CD8-positive, alpha-beta memory T cell (primary cell): ENCODE data around the gene SLIT2. TPM values are rescaled to one million over a fixed set of nuclear protein-coding genes. Genes with fewer than 3 reads are reported as not detected.

Experiments used
- CTCF ChIA-PET: fragments of 350-600 bp; sonication (Branson Sonifier 250); formaldehyde crosslinking; loops from one replicate; lab custom pipeline; 2021; ENCODE audit warnings: antibody characterized with exemption; lab: Charles Lee
- POLR2A ChIA-PET: fragments of 350-600 bp; sonication (Branson Sonifier 250); formaldehyde crosslinking; loops from one replicate; lab custom pipeline; 2021; ENCODE audit warnings: antibody characterized with exemption; lab: Charles Lee
- DNase-seq, 5 donors: peaks; one replicate each; pipeline versions ENCODE4 v3.0.0 to v3.0.0-alpha.2; 2020 to 2022; ENCODE audit warnings: mixed read lengths in 1 of 5
- H3K27ac ChIP-seq: one replicate; pipeline ENCODE4 v1.7.0; 2013; ENCODE audit warnings: low read depth, mild to moderate bottlenecking, low read length, moderate library complexity
- H3K27me3 ChIP-seq: 2 replicates; pipeline ENCODE4 v1.7.0; 2013; ENCODE audit warnings: low read length, mild to moderate bottlenecking; ENCODE audit not compliant: insufficient read depth, poor library complexity, severe bottlenecking
- H3K36me3 ChIP-seq: 2 replicates; pipeline ENCODE4 v1.7.0; 2013; ENCODE audit warnings: mild to moderate bottlenecking, low read length, moderate library complexity; ENCODE audit not compliant: insufficient read depth
- H3K4me1 ChIP-seq: 2 replicates; pipeline ENCODE4 v1.7.0; 2013; ENCODE audit warnings: mild to moderate bottlenecking, low read length, moderate library complexity; ENCODE audit not compliant: insufficient read depth
- H3K4me3 ChIP-seq: 2 replicates; pipeline ENCODE4 v1.7.0; 2013; ENCODE audit warnings: mild to moderate bottlenecking, low read length
- H3K9me3 ChIP-seq: 2 replicates; pipeline ENCODE4 v1.7.0; 2013; ENCODE audit warnings: mild to moderate bottlenecking, low read length
- H3K27ac Mint-ChIP-seq, 8 donors: one replicate each; pipeline ENCODE4 v1.8.0; 2020 to 2021; ENCODE audit warnings: mixed read lengths in 8 of 8, mild to moderate bottlenecking in 6 of 8, inconsistent platforms in 3 of 8, moderate library complexity in 3 of 8
- H3K27me3 Mint-ChIP-seq, 2 donors: one replicate each; pipeline ENCODE4 v1.8.0; 2020 to 2021; ENCODE audit warnings: mixed read lengths in 2 of 2, mild to moderate bottlenecking in 1 of 2, moderate library complexity in 1 of 2
- H3K36me3 Mint-ChIP-seq, 3 donors: one replicate each; pipeline ENCODE4 v1.8.0; 2020 to 2021; ENCODE audit warnings: mixed read lengths in 3 of 3, inconsistent platforms in 1 of 3, mild to moderate bottlenecking in 1 of 3
- H3K4me1 Mint-ChIP-seq, 3 donors: one replicate each; pipeline ENCODE4 v1.8.0; 2020 to 2021; ENCODE audit warnings: mixed read lengths in 3 of 3, inconsistent platforms in 1 of 3, mild to moderate bottlenecking in 1 of 3
- H3K4me3 Mint-ChIP-seq, 7 donors: one replicate each; pipeline ENCODE4 v1.8.0; 2020 to 2021; ENCODE audit warnings: mixed read lengths in 7 of 7, mild to moderate bottlenecking in 6 of 7, moderate library complexity in 4 of 7, inconsistent platforms in 2 of 7
- H3K9me3 Mint-ChIP-seq, 5 donors: one replicate each; pipeline ENCODE4 v1.8.0; 2020 to 2022; ENCODE audit warnings: mixed read lengths in 5 of 5, mild to moderate bottlenecking in 3 of 5, moderate library complexity in 2 of 5, inconsistent platforms in 1 of 5
- polyA plus RNA-seq: library from polyadenylated mRNA; unstranded; fragments of 300-500 nt; fragmentation: Illumina TruSeq; gene quantifications from one replicate; pipeline ENCODE4 v1.2.3, GENCODE V29; 2021
- total RNA-seq, 2 experiments: library from RNA; stranded (reverse); gene quantifications; one replicate each; pipeline ENCODE4 v1.2.3, GENCODE V29; 2021

Gene SLIT2, protein sequence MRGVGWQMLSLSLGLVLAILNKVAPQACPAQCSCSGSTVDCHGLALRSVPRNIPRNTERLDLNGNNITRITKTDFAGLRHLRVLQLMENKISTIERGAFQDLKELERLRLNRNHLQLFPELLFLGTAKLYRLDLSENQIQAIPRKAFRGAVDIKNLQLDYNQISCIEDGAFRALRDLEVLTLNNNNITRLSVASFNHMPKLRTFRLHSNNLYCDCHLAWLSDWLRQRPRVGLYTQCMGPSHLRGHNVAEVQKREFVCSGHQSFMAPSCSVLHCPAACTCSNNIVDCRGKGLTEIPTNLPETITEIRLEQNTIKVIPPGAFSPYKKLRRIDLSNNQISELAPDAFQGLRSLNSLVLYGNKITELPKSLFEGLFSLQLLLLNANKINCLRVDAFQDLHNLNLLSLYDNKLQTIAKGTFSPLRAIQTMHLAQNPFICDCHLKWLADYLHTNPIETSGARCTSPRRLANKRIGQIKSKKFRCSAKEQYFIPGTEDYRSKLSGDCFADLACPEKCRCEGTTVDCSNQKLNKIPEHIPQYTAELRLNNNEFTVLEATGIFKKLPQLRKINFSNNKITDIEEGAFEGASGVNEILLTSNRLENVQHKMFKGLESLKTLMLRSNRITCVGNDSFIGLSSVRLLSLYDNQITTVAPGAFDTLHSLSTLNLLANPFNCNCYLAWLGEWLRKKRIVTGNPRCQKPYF (N-terminal part only)
- total RNA-seq (not detected), polyA plus RNA-seq (not detected)

DNA sequence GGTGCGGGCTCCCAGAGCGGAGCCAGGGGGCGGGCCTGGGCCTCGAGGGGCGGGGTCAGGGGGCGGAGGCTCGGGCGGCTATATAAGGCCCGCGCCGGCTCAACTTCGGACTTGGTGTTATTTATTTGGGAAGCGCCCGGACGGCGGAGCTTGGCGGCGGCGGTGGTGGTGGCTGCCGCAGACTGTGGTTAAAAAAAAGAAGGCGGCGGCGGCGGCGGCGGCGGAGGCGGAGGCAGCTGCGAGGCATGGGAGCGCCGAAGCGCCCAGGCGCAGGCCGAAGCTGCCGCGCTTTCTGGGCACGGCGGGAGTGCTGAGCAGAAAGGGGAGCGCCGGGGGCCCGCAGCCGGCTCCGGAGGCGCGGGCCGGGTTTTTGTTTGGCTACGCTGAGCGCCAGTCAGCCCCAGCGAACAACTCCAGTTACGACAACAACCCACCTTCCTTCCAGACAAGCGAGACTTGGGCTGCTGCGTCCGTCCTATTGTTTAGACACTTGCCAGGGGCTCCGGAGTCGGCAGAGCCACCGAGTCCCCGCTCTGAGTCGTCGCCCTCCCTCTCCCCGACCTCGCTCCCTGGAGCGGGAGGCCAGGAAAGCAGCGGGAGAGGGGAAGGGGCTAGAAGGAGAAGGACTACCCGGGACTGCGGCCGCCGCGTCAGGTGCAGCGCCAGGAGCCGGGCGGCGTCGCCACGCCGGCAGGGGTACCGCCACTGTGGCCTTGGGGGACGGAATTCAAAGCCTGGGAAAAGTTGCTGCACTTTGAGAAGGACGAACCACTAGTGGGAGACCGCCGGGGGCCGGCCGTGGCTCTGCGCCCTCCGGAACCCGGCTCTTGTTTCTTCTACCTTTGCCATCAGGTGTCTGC lies at the start of gene SLIT2:
SLIT2 (plus strand) TSS at position 110 of the 860 bp plus-strand sequence. CDS start 1,911 bp downstream, outside the sequence.
- no peaks in the 10 kb centered on the region for H3K4me1 ChIP-seq
- H3K9me3 Mint-ChIP-seq = peaks cover 2 to 14% (median 9%) of the 10 kb centered on the region in 5 donors
- H3K27ac ChIP-seq = no peak within 1 kb of the TSS
- DNase-seq = peak in 1 of 5 donors; percentile 42
- H3K36me3 Mint-ChIP-seq = no peaks in the 10 kb centered on the region
- H3K27ac Mint-ChIP-seq = no peak within 1 kb of the TSS
- H3K27me3 Mint-ChIP-seq = peaks cover 21 to 40% of the 10 kb centered on the region in 2 donors
- ChIA-PET POLR2A (no interaction called here), CTCF (no interaction called here)
- no peaks in the 10 kb centered on the region for H3K9me3 ChIP-seq
- peak within 1 kb of the TSS in 4 of 7 donors; percentile 23 to 47 (median 34) for H3K4me3 Mint-ChIP-seq
- H3K36me3 ChIP-seq = no peaks in the 10 kb centered on the region
- no peak within 1 kb of the TSS for H3K4me3 ChIP-seq
- H3K27me3 ChIP-seq = peaks cover 4% of the 10 kb centered on the region
- H3K4me1 Mint-ChIP-seq = peaks cover 0 to 9% (median 2%) of the 10 kb centered on the region in 3 donors

DNA sequence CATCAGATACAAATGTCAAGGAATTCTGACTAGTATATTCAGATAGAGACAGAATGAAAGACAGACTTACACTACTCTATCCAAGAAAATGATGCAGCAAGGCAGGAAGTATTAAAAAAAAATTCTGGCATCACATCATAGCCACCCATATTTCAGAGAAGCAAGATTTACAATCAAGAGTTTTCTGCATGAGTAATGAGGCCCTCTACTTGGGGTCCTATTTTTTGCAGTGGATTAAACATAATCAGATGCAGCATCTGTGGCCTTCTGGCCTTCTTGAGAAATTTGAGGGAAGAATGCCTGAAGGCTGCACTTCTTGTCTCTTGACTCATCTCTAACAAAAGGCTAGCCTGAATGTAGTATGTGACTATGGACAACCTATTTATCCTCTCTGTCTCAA lies 48.2 kb upstream of the SLIT2 start:
- Mint-ChIP-seq H3K27me3 (no peaks in the 10 kb centered on the region), H3K9me3 (peaks cover 0 to 6% (median 4%) of the 10 kb centered on the region in 5 donors), H3K27ac (no peak overlapping the region), H3K4me3 (no peak overlapping the region), H3K36me3 (no peaks in the 10 kb centered on the region), H3K4me1 (no peaks in the 10 kb centered on the region)
- no peaks in the 10 kb centered on the region for H3K9me3 ChIP-seq
- no peaks in the 10 kb centered on the region for H3K27me3 ChIP-seq
- DNase-seq = no peak
- ChIA-PET POLR2A (no interaction called here), CTCF (no interaction called here)
- no peak overlapping the region for H3K4me3 ChIP-seq
- no peaks in the 10 kb centered on the region for H3K36me3 ChIP-seq
- no peak overlapping the region for H3K27ac ChIP-seq
- no peaks in the 10 kb centered on the region for H3K4me1 ChIP-seq

DNA sequence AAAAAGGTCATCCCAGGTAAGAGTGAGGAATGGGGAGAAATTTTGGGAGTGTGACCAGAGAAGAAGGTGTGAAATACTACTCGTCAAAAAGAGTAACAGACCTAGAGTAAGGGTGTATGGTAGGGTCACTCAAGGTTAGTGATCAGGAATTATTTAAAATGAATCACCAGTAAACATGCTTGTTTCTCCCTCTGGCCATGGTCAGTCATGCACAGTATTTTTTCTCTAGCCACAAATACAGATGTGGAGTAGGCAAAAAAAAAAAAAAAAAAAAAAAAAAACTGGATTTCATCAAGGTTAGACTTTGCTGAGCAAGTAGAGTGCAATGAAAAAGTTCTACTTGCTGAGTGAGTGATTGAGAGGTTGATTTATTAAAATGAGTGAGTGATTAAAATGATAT lies 34.2 kb upstream of the SLIT2 start:
- Mint-ChIP-seq H3K27ac (no peak overlapping the region), H3K4me1 (no peaks in the 10 kb centered on the region), H3K4me3 (no peak overlapping the region), H3K9me3 (peaks cover 2 to 22% (median 4%) of the 10 kb centered on the region in 5 donors), H3K36me3 (no peaks in the 10 kb centered on the region), H3K27me3 (no peaks in the 10 kb centered on the region)
- H3K4me3 ChIP-seq = no peak overlapping the region
- H3K4me1 ChIP-seq = no peaks in the 10 kb centered on the region
- no peak for DNase-seq
- H3K36me3 ChIP-seq = no peaks in the 10 kb centered on the region
- no peaks in the 10 kb centered on the region for H3K9me3 ChIP-seq
- POLR2A ChIA-PET = no interaction called here
- H3K27me3 ChIP-seq = no peaks in the 10 kb centered on the region
- no peak overlapping the region for H3K27ac ChIP-seq
- CTCF ChIA-PET = no interaction called here

DNA sequence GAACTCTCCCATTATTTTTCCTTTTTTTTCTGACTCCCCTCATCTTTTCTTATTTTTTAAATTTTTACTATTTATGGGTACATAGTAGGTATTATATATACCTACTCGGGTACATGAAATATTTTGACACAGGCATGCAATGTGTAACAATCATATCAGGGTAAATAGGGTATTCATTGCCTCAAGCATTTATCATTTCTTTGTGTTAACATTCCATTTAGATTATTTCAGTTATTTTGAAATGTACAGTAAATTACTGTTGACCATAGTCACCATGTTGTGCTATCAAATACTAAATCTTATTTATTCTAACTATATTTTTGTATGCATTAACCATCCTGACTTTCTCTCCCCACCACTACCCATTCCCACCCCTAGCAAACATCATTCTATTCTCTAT lies 33.8 kb upstream of the SLIT2 start:
- POLR2A ChIA-PET = no interaction called here
- no peak overlapping the region for H3K27ac ChIP-seq
- H3K4me3 ChIP-seq = no peak overlapping the region
- H3K27me3 ChIP-seq = no peaks in the 10 kb centered on the region
- CTCF ChIA-PET = no interaction called here
- Mint-ChIP-seq H3K27ac (no peak overlapping the region), H3K36me3 (no peaks in the 10 kb centered on the region), H3K9me3 (peaks cover 2 to 26% (median 4%) of the 10 kb centered on the region in 5 donors), H3K4me3 (no peak overlapping the region), H3K27me3 (no peaks in the 10 kb centered on the region), H3K4me1 (no peaks in the 10 kb centered on the region)
- H3K36me3 ChIP-seq = no peaks in the 10 kb centered on the region
- no peak for DNase-seq
- no peaks in the 10 kb centered on the region for H3K9me3 ChIP-seq
- no peaks in the 10 kb centered on the region for H3K4me1 ChIP-seq

DNA sequence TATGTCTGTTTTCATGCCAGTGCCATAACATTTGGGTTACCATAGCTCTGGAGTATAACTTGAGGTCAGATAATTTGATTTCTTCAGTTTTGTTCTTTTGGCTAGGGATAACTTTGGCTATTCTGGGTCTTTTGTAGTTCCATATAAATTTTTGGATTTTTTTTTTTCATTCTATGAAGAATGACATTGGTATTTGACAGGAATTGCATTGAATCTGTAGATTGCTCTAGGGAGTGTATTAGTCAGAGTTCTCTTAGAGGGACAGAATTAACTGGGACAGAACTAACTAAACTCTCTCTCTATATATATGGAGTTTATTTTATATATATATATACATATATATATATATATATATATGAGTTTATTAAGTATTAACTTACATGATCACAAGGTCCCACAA lies 32.2 kb upstream of the SLIT2 start:
- H3K27me3 ChIP-seq = no peaks in the 10 kb centered on the region
- DNase-seq = no peak
- H3K4me1 ChIP-seq = no peaks in the 10 kb centered on the region
- Mint-ChIP-seq H3K27ac (no peak overlapping the region), H3K27me3 (no peaks in the 10 kb centered on the region), H3K9me3 (peaks cover 6 to 34% (median 7%) of the 10 kb centered on the region in 5 donors), H3K4me1 (no peaks in the 10 kb centered on the region), H3K4me3 (no peak overlapping the region), H3K36me3 (no peaks in the 10 kb centered on the region)
- H3K9me3 ChIP-seq = no peaks in the 10 kb centered on the region
- H3K36me3 ChIP-seq = no peaks in the 10 kb centered on the region
- H3K4me3 ChIP-seq = no peak overlapping the region
- ChIA-PET POLR2A (no interaction called here), CTCF (no interaction called here)
- no peak overlapping the region for H3K27ac ChIP-seq

DNA sequence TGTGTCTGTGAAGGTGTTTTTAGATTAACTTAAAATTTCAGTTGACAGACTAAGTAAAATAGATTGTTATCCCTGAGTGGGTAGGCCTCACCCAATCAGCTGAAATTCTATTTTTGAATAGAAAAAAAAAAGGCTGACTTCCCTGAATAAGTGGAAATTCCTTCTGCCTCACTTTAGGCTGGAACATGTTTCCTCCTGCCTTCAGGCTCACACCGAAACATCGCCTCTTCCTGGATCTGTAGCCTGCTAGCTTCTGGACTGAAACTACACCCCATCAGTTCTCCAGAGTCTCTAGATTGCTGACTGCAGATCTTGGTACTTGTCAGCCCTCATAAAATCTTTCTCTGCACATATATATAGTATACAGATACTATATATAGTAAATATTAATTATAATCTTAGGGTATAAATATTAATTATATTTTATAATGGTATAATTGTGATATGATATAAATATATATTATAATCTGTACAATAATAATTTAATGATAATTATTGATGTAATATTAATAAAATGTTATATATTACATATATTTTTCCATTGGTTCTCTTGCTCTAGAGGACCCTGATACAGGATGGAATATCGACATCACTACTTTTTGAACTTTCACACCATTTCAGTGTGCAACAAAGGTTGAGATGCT lies 13.7 kb upstream of the SLIT2 start:
- no peaks in the 10 kb centered on the region for H3K4me1 ChIP-seq
- Mint-ChIP-seq H3K36me3 (no peaks in the 10 kb centered on the region), H3K27me3 (no peaks in the 10 kb centered on the region), H3K4me1 (no peaks in the 10 kb centered on the region), H3K4me3 (no peak overlapping the region), H3K9me3 (peaks cover 0 to 11% (median 5%) of the 10 kb centered on the region in 5 donors), H3K27ac (no peak overlapping the region)
- CTCF ChIA-PET = no interaction called here
- POLR2A ChIA-PET = no interaction called here
- H3K27ac ChIP-seq = no peak overlapping the region
- H3K36me3 ChIP-seq = no peaks in the 10 kb centered on the region
- H3K4me3 ChIP-seq = no peak overlapping the region
- no peaks in the 10 kb centered on the region for H3K27me3 ChIP-seq
- DNase-seq = no peak
- no peaks in the 10 kb centered on the region for H3K9me3 ChIP-seq

DNA sequence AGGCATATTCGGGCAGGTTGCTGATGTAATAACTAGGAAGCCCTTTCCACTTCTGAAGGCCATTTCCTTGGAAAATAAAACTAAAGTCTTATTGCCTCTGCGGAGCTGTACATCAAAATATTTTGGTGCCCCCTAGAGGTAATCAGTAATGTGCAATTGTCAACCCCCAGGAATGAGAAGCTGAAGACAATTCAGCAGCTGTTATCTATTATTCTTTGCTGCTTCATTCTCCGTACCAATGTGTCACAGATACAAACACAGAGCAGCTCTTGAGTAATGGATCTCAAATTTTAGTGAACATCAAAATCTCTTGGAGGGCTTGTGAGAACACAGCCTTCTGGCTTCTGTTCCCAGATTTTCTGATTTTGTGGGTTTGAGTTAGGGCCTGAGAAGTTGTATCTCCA lies 3.5 kb upstream of the SLIT2 start:
- no peaks in the 10 kb centered on the region for H3K36me3 Mint-ChIP-seq
- Histone ChIP-seq H3K27ac (no peak overlapping the region), H3K4me1 (no peaks in the 10 kb centered on the region), H3K4me3 (no peak overlapping the region), H3K27me3 (no peaks in the 10 kb centered on the region), H3K36me3 (no peaks in the 10 kb centered on the region), H3K9me3 (no peaks in the 10 kb centered on the region)
- no peak overlapping the region for H3K27ac Mint-ChIP-seq
- POLR2A ChIA-PET = no interaction called here
- H3K27me3 Mint-ChIP-seq = peaks cover 11 to 20% of the 10 kb centered on the region in 2 donors
- peaks cover 0 to 11% (median 5%) of the 10 kb centered on the region in 5 donors for H3K9me3 Mint-ChIP-seq
- H3K4me1 Mint-ChIP-seq = peaks cover 0 to 9% (median 2%) of the 10 kb centered on the region in 3 donors
- H3K4me3 Mint-ChIP-seq = no peak overlapping the region
- DNase-seq = no peak
- CTCF ChIA-PET = no interaction called here
